GM18505 (cell line): ENCODE results near the gene TMEM250.

Source experiments
- ATAC-seq: cut with Tn5 transposase; IDR thresholded peaks from one replicate; pipeline ENCODE4 v1.9.1; 2021; ENCODE audit not compliant: unreplicated experiment
- POLR2A ChIP-seq: IDR thresholded peaks from 4 replicates; pipeline ENCODE4 v1.6.1; 2011; ENCODE audit warnings: borderline replicate concordance; ENCODE audit not compliant: insufficient read depth, insufficient read length; ENCODE audit errors: extremely low read depth

TMEM250 gene

DNA sequence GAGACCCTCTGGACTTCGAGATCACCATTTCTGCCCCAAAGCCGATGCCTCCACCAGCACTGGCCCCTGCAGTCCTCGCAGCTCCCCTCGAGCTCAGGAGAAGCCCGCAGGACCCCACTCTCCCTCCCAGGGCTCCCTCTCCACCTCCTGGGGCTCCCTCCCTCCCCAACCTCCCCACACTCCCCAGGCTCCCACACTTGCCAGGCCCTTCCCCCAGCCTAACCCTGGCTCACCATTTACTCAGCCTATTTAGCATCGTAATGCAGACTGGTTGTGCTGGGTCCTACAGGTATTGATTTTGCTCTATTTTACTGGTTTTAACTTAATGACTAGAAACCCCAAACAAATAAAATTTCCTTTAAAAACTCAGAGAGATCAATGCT lies 23.7 kb upstream of the TMEM250 start:
- no peak for ATAC-seq
- no peak for TF ChIP-seq POLR2A

DNA sequence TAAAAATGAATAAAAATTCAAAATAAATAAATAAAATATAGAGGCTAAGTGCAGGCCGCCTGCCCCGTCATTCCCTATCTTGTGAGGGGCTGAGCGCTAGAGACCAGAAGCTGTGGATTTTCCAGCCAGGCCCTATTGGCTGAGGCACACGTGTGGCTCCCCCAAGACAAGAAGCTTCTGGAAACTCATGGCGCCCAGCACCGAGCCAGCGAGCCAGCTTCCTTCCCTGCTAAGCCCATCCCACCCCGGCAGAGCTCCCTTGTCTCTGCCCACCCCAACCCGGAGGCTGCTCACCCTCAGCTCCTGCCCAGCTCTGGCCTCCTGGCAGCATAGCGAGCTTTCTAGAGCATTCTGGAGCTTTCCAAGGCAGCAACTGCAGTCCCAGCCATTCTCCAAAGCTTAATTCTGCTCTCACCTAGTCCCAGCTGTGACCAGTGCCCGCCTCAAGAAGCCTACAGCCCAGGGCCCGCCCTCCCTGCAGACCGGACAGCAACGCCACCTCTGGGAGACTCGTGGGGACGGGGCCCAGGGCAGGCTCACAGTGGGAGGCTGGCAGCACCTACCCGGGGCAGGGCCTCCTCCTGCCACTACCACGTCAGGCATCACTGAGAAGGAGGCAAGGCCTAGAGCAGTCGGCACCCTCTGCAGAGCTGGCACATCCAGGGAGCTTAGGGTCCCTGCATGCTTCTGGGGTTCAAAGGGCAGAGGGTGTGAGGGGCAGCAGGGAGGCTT lies 23.2 kb upstream of the TMEM250 start:
- no peak for ATAC-seq
- TF ChIP-seq POLR2A: no peak

- no peak for ATAC-seq
- no peak for TF ChIP-seq POLR2A
Observed at GRCh38 chr9:136140966-136141365, 22.3 kb upstream of the TMEM250 start.

DNA sequence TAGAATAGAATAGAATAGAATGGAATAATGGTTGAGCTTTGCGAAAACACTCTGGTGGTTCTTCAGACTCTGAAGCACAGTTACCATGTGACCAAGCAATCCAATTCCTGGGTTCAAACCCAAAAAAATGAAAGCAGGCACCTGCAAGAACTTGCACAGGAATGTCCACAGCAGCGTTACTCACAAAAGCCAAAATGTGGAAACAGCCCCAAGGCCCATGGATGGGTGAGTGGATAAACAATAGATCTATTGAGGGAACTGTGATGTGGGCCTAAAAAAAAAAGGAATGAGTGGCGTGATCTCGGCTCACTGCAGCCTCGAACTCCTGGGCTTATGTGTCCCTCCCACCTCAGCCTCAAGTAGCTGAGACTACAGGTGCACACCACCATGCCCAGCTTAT lies 21.4 kb upstream of the TMEM250 start:
- no peak for ATAC-seq
- no peak for TF ChIP-seq POLR2A

DNA sequence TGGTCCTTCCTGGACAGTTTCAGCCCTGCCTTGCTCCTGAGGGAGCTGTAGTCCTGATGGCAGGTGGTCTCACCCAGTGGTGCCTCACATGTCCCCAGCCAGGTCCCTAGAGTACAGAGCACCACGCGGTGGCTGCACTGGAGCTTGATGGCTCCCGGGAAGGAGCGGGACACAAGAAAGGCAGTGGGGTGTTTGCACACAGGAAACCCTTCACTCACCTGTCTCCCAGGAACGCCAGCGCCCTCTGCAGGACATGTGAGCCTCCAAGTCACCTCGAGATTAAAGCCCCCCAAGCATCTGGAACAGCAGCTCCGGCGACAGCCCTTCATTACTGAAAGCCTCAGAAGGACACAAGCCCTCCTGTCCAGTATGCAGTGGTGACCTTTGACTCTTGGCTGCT lies 19.9 kb upstream of the TMEM250 start:
- TF ChIP-seq POLR2A: no peak
- ATAC-seq: no peak

GRCh38 chr9:136137321-136138265 lies 18.9 kb upstream of the TMEM250 start:
- no peak for ATAC-seq
- no peak for TF ChIP-seq POLR2A

DNA sequence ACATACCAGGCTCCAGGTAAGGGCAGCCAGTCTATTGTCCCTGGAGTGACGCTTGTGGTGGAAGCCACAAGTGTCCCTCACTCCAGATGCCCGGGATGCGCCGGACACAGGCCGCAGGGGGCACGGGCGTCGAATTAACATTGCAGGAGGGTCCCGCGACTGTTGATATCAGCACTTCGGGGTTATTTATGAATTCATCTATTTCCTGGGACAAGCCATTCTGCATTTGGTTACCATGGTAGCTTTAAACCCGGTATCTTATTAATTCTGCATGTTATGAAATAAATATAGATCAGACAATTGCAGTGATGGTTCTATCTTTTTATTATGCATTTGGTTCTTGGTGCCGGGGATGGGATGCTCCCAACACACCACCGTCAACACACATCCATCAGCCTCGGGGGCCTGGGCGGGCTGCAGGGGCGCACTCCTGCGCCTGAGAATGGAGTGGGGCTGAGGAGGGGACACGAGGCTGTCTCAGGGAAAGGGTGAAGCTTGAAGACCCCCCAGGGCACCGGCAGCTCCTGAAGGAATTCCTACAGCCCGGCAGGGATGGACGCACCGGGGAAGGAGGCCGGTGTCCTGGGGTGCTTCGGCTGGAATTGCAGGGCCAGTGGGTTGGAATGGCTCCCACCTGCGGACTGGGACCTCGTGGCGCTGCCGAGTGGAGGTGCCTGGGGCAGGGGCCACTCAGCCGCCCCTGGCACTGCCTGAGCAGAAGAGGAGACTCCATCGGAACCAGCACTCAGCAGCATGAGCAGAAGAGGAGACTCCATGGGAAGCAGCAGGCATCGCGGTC lies 17.7 kb upstream of the TMEM250 start:
- no peak for TF ChIP-seq POLR2A
- ATAC-seq: no peak

DNA sequence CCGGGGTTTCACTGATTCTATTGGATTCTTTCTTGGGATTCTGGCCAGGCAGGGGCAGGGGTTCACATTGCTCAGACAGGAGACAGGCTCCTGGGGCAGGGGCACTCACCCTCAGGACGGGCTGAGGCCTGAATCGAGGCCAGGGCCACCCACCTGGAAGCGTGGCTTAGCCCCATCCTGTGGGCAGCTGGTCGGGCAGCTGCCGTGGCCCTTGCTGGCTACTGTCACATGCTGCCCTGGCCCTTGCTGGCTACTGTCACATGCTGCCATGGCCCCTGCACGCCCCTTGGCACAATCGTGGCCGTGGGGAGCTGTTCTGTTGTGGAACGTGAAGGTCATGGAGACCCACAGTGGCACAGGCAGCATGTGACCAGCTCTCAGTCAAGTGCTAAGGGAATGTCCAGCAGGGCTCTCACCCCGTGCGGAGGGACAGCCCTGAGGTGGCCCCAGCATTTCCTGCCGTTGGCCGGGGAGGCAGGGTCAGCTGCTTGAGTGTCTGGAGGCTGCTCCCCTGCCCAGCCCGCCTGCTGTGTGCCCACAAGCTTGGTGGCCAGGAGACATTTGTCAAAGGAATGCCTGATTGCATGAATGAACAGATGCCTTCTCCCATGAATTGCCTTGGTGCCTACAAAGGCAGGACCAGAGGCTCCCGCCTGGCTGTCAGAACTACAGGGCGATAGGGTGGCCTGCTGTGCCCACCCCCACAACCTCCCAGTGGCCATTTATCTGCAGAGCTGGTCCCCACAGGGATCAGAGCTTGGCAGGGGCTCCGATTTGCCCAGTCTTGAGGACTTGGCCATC lies 16.9 kb upstream of the TMEM250 start:
- TF ChIP-seq POLR2A: no peak
- ATAC-seq: no peak

GRCh38 chr9:136133959-136134484 lies 15.3 kb upstream of the TMEM250 start:
- no peak for ATAC-seq
- TF ChIP-seq POLR2A: no peak

- TF ChIP-seq POLR2A: no peak
- ATAC-seq: no peak
Observed at GRCh38 chr9:136133191-136133958, 14.7 kb upstream of the TMEM250 start.

- ATAC-seq: no peak
- no peak for TF ChIP-seq POLR2A
Observed at GRCh38 chr9:136132512-136133050, 13.9 kb upstream of the TMEM250 start.
